Skeletal muscle satellite cell (primary cell): ENCODE results near the gene MDN1.

Experiments used
- H3K27me3 ChIP-seq: 2 replicates; pipeline ENCODE4 v1.7.0; 2013; ENCODE audit warnings: low read length; ENCODE audit not compliant: control insufficient read depth, insufficient read depth
- H3K36me3 ChIP-seq: 2 replicates; pipeline ENCODE4 v1.7.0; 2013; ENCODE audit warnings: mild to moderate bottlenecking, control low read depth, low read length; ENCODE audit not compliant: insufficient read depth
- H3K4me1 ChIP-seq: 2 replicates; pipeline ENCODE4 v1.7.0; 2013; ENCODE audit warnings: low read length; ENCODE audit not compliant: control insufficient read depth, insufficient read depth
- H3K4me2 ChIP-seq: 2 replicates; pipeline ENCODE4 v1.7.0; 2013; ENCODE audit warnings: mild to moderate bottlenecking, low read length
- H3K4me3 ChIP-seq: 2 replicates; pipeline ENCODE4 v1.7.0; 2013; ENCODE audit warnings: low read length
- H3K9ac ChIP-seq: 2 replicates; pipeline ENCODE4 v1.7.0; 2013; ENCODE audit warnings: mild to moderate bottlenecking, low read depth, low read length, moderate library complexity
- H3K9me3 ChIP-seq: replicated peaks from 2 replicates; pipeline ENCODE4 v1.7.0; 2013; ENCODE audit warnings: mild to moderate bottlenecking, control low read depth, low read length

Gene MDN1

GRCh38 chr6:89805814-89806371, 13.7 kb downstream of the MDN1 start:
- Histone ChIP-seq H3K27me3 (no peaks in the 10 kb centered on the region), H3K4me2 (no peak overlapping the region), H3K4me1 (no peaks in the 10 kb centered on the region), H3K4me3 (no peak overlapping the region), H3K36me3 (peaks cover under 1% of the 10 kb centered on the region), H3K9ac (no peak overlapping the region), H3K9me3 (no peaks in the 10 kb centered on the region)

GRCh38 chr6:89803271-89803670, 16.3 kb downstream of the MDN1 start:
- Histone ChIP-seq H3K4me2 (no peak overlapping the region), H3K4me1 (no peaks in the 10 kb centered on the region), H3K9ac (no peak overlapping the region), H3K9me3 (no peaks in the 10 kb centered on the region), H3K4me3 (no peak overlapping the region), H3K27me3 (no peaks in the 10 kb centered on the region), H3K36me3 (peaks cover 7% of the 10 kb centered on the region)

GRCh38 chr6:89799756-89800155, 19.8 kb downstream of the MDN1 start:
- H3K9me3 ChIP-seq, result no peaks in the 10 kb centered on the region
- no peak overlapping the region for H3K4me2 ChIP-seq
- no peak overlapping the region for H3K4me3 ChIP-seq
- H3K4me1 ChIP-seq, result no peaks in the 10 kb centered on the region
- H3K27me3 ChIP-seq, result no peaks in the 10 kb centered on the region
- no peak overlapping the region for H3K9ac ChIP-seq
- H3K36me3 ChIP-seq, result peaks cover 7% of the 10 kb centered on the region

GRCh38 chr6:89799096-89799495, 20.5 kb downstream of the MDN1 start:
- Histone ChIP-seq H3K4me2 (no peak overlapping the region), H3K36me3 (peaks cover 7% of the 10 kb centered on the region), H3K9me3 (no peaks in the 10 kb centered on the region), H3K27me3 (no peaks in the 10 kb centered on the region), H3K4me3 (no peak overlapping the region), H3K9ac (no peak overlapping the region), H3K4me1 (no peaks in the 10 kb centered on the region)

DNA sequence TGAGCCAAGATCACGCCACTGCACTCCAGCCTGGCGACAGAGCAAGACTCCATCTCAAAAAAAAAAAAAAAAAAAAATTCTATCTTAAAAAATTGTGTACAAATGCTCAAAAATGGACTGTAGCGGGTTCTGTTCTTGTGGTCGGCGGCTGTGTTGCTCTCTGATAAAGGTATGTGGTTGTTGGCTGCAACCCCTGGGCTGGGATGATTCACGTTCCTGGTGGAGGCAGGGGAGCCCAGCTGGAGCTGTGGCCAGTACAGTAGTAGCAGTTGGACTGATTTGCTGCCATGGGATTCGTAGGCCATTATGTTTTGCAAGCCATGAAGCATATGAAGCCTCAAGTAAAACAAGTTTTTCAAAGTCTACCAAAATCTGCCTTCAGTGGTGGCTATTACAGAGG, 22.3 kb downstream of the MDN1 start:
- Histone ChIP-seq H3K27me3 (no peaks in the 10 kb centered on the region), H3K4me1 (peaks cover 10% of the 10 kb centered on the region), H3K4me3 (no peak overlapping the region), H3K9me3 (no peaks in the 10 kb centered on the region), H3K36me3 (peaks cover 15% of the 10 kb centered on the region), H3K9ac (no peak overlapping the region), H3K4me2 (no peak overlapping the region)

DNA sequence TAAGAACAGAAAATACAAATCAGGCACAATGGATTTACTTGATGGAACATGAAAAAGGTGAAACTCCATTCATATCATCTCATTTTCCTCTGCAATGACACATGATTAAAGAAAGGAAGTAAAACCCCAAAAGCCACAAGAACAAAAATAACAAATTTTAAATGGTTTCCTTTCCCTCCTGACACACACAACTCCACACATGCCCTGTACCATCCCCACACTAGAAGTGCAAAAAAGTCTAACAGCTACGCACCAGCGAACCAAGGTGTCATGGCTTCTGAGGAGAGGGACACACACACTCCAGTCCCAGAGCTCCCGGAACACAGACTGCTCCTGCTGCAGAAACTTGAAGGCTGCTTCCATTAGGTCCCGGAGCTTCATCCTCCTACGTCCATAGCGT, 25.3 kb downstream of the MDN1 start:
- H3K36me3 ChIP-seq, result peaks cover 19% of the 10 kb centered on the region
- H3K4me3 ChIP-seq, result no peak overlapping the region
- H3K4me2 ChIP-seq, result no peak overlapping the region

GRCh38 chr6:89793586-89793985, 26.0 kb downstream of the MDN1 start:
- Histone ChIP-seq H3K36me3 (peaks cover 22% of the 10 kb centered on the region), H3K9me3 (no peaks in the 10 kb centered on the region)

More for the DNA sequence above, 25.3 kb downstream of the MDN1 start:
- Histone ChIP-seq H3K9me3 (no peaks in the 10 kb centered on the region), H3K27me3 (no peaks in the 10 kb centered on the region), H3K4me1 (peaks cover 10% of the 10 kb centered on the region), H3K9ac (no peak overlapping the region)

DNA sequence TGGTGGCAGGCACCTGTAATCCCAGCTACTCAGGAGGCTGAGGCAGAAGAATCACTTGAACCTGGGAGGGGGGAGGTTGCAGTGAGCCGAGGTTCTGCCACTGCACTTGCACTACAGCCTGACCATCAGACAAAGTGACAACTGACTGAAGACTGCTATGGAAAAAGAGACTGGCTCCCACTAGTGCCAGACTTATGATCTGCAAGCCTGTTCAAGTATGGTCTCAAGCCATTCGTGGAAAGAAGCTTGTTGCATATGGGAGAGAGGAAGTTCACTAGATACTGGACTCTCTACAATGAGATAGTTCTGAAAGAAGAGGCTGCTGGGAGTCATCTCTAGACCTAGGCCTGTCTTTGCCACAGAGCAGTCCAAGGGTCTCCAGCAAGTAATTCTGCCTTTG, 26.7 kb downstream of the MDN1 start:
- peaks cover 29% of the 10 kb centered on the region for H3K36me3 ChIP-seq
- no peak overlapping the region for H3K4me3 ChIP-seq
- H3K27me3 ChIP-seq, result no peaks in the 10 kb centered on the region
- H3K4me2 ChIP-seq, result no peak overlapping the region
- peaks cover 10% of the 10 kb centered on the region for H3K4me1 ChIP-seq
- no peak overlapping the region for H3K9ac ChIP-seq
- H3K9me3 ChIP-seq, result no peaks in the 10 kb centered on the region

More at GRCh38 chr6:89793586-89793985, 26.0 kb downstream of the MDN1 start:
- Histone ChIP-seq H3K4me2 (no peak overlapping the region), H3K27me3 (no peaks in the 10 kb centered on the region), H3K4me1 (peaks cover 10% of the 10 kb centered on the region), H3K9ac (no peak overlapping the region), H3K4me3 (no peak overlapping the region)

- H3K36me3 ChIP-seq, result peaks cover 41% of the 10 kb centered on the region
- H3K4me1 ChIP-seq, result peaks cover 10% of the 10 kb centered on the region
- H3K9me3 ChIP-seq, result no peaks in the 10 kb centered on the region
- H3K9ac ChIP-seq, result no peak overlapping the region
- H3K4me3 ChIP-seq, result no peak overlapping the region
- H3K4me2 ChIP-seq, result no peak overlapping the region
- no peaks in the 10 kb centered on the region for H3K27me3 ChIP-seq
These were observed 29.2 kb downstream of the MDN1 start for GRCh38 chr6:89790403-89790802.

GRCh38 chr6:89789980-89790379, 29.6 kb downstream of the MDN1 start:
- Histone ChIP-seq H3K4me1 (peaks cover 10% of the 10 kb centered on the region), H3K9ac (no peak overlapping the region), H3K27me3 (no peaks in the 10 kb centered on the region), H3K36me3 (peaks cover 43% of the 10 kb centered on the region), H3K4me2 (no peak overlapping the region), H3K9me3 (no peaks in the 10 kb centered on the region), H3K4me3 (no peak overlapping the region)

DNA sequence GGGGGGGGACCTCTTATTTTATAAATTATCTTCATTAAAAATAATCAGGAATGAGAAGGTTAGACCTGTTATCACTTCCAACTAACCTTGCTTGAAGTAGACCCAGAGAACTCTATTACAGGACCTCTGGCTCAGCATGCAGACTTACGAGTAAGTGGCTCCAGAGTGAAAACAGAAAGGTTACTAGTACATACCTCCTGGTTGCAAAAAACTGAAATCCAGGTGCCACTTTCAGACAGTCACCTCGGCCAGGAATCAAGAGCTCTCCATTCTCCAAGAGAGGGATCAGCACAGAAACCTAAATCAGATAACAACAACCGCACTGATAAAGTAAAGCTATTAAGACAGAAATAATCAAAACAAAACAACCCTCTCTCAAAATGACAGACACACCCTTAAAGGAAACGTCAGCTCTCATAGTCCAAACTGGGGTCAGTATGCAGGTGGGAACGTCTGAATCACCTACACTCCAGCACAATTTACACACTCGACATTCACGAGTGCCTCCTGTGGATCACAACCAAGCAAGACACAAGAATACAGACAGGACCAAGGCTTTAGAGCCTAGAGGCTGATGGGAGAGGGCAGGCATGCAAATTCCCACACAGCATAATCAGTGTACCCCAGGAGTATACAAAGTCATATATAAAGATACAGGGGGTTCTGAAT, 31.8 kb downstream of the MDN1 start:
- Histone ChIP-seq H3K27me3 (no peaks in the 10 kb centered on the region), H3K9me3 (no peaks in the 10 kb centered on the region), H3K4me3 (no peak overlapping the region), H3K36me3 (peaks cover 54% of the 10 kb centered on the region), H3K4me1 (no peaks in the 10 kb centered on the region), H3K4me2 (no peak overlapping the region), H3K9ac (no peak overlapping the region)

DNA sequence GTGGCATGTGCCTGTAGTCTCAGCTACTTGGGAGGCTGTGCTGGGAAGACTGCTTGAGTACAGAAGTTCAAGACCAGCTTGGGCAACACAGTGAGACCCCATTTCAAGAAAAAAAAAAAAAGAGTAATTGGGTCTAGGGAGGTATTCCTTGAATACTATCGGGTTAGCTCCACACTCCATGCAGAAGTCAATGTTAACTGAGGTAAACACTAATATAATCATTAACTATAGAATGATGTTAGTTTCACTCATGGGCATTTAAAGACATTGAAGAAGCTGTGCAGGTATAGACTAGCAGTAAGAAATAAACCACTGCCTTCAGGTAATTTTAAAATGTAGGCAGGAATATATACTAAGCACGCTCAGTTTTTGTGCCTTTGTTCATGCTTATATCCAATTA, 32.6 kb downstream of the MDN1 start:
- Histone ChIP-seq H3K4me1 (no peaks in the 10 kb centered on the region), H3K9me3 (no peaks in the 10 kb centered on the region), H3K9ac (no peak overlapping the region), H3K4me2 (no peak overlapping the region), H3K36me3 (peaks cover 54% of the 10 kb centered on the region), H3K4me3 (no peak overlapping the region), H3K27me3 (no peaks in the 10 kb centered on the region)
